Measurements from ENCODE around the gene CADM1.

Gene CADM1

DNA sequence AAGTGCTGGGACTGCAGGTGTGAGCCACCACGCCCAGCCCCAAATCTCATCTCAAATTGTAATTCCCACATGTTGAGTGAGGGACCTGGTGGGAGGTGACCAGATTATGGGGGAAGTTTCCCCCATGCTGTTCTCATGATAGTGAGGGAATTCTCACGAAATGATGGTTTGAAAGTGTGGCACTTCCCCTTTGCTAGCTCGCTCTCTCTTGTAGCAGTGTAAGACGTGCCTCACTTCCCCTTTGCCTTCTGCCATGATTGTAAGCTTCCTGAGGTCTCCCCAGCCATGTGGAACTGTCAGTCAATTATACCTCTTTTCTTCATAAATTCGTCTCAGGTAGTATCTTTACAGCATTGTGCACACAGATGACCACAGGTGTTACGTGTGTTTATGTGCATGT lies 357.8 kb downstream of the CADM1 start:
- DNase-seq (ENCODE audit: low spot score) = no peak
- Histone ChIP-seq H2BK12ac (ENCODE audit: low read length) (no peak overlapping the region), H3K27me3 (ENCODE audit: control insufficient read depth in 3 of 3, insufficient read depth in 3 of 3, low read depth in 1 of 3, low read length in 3 of 3) (peaks cover 0 to 29% (median 0%) of the 10 kb centered on the region in 3 experiments), H2BK120ac (ENCODE audit: low read depth, low read length) (no peak overlapping the region), H4K8ac (ENCODE audit: low read depth, low read length) (no peak overlapping the region), H3K14ac (ENCODE audit: low read length) (no peak overlapping the region), H3K9ac (ENCODE audit: low read depth, low read length, poor library complexity) (no peak overlapping the region), H2AFZ (ENCODE audit: low read length) (no peak overlapping the region), H2AK5ac (ENCODE audit: low read depth, low read length) (no peak overlapping the region), H3K4me3 (ENCODE audit: low read length in 2 of 2) (no peak overlapping the region), H3K9me3 (replicated peaks in 1 of 2; ENCODE audit: control insufficient read depth in 2 of 2, insufficient read depth in 1 of 2, low read depth in 1 of 2, low read length in 2 of 2) (peaks cover 0 to 2% of the 10 kb centered on the region in 2 donors), H3K4me1 (ENCODE audit: control insufficient read depth in 2 of 2, insufficient read depth in 1 of 2, low read depth in 1 of 2, low read length in 2 of 2) (no peaks in the 10 kb centered on the region), H2BK15ac (ENCODE audit: low read length) (no peak overlapping the region), H3K79me1 (ENCODE audit: low read depth, low read length) (peaks cover 4% of the 10 kb centered on the region), H3K4me2 (ENCODE audit: insufficient read depth, low read length, poor library complexity, severe bottlenecking) (no peak overlapping the region), H2BK5ac (ENCODE audit: low read length) (no peak overlapping the region), H3K18ac (ENCODE audit: low read length) (no peak overlapping the region), H3K23ac (ENCODE audit: low read depth, low read length, poor library complexity) (no peak overlapping the region), H3K36me3 (replicated peaks in 1 of 2; ENCODE audit: control insufficient read depth in 2 of 2, insufficient read depth in 2 of 2, low read length in 2 of 2) (no peaks in the 10 kb centered on the region), H3K27ac (replicated peaks; ENCODE audit: low read length) (no peak overlapping the region), H3K4ac (ENCODE audit: low read length) (no peak overlapping the region), H4K91ac (ENCODE audit: low read depth, low read length, poor library complexity) (no peak overlapping the region)
- WGBS, 2 donors (ENCODE audit: extremely low coverage in 2 of 2, insufficient read length in 2 of 2, insufficient replicate concordance in 1 of 2) = no CpG with 5 or more reads among the region's 6 CpGs

GRCh38 chr11:115145324-115145723 lies 358.9 kb downstream of the CADM1 start:
- peak overlapping the region; percentile 63 for H2BK12ac ChIP-seq (ENCODE audit: low read length)
- no peak overlapping the region for H3K14ac ChIP-seq (ENCODE audit: low read length)
- H2BK15ac ChIP-seq (ENCODE audit: low read length) = no peak overlapping the region
- H2AFZ ChIP-seq (ENCODE audit: low read length) = no peak overlapping the region
- H3K4me2 ChIP-seq (ENCODE audit: insufficient read depth, low read length, poor library complexity, severe bottlenecking) = no peak overlapping the region
- peak overlapping the region; percentile 26 for H4K8ac ChIP-seq (ENCODE audit: low read depth, low read length)
- H3K9ac ChIP-seq (ENCODE audit: low read depth, low read length, poor library complexity) = no peak overlapping the region
- DNase-seq (ENCODE audit: low spot score) = no peak
- peak overlapping the region in 1 of 2 donors; percentile 37 for H3K4me3 ChIP-seq (ENCODE audit: low read length in 2 of 2)
- no peak overlapping the region for H3K4ac ChIP-seq (ENCODE audit: low read length)
- H2AK5ac ChIP-seq (ENCODE audit: low read depth, low read length) = peak overlapping the region; percentile 29
- H3K27me3 ChIP-seq (ENCODE audit: control insufficient read depth in 3 of 3, insufficient read depth in 3 of 3, low read depth in 1 of 3, low read length in 3 of 3) = peaks cover 0 to 40% (median 0%) of the 10 kb centered on the region in 3 experiments
- H3K18ac ChIP-seq (ENCODE audit: low read length) = peak overlapping the region; percentile 36
- no peak overlapping the region for H4K91ac ChIP-seq (ENCODE audit: low read depth, low read length, poor library complexity)
- H3K36me3 ChIP-seq (replicated peaks in 1 of 2; ENCODE audit: control insufficient read depth in 2 of 2, insufficient read depth in 2 of 2, low read length in 2 of 2) = no peaks in the 10 kb centered on the region
- no peak overlapping the region for H3K27ac ChIP-seq (replicated peaks; ENCODE audit: low read length)
- no peak overlapping the region for H3K23ac ChIP-seq (ENCODE audit: low read depth, low read length, poor library complexity)
- no peaks in the 10 kb centered on the region for H3K4me1 ChIP-seq (ENCODE audit: control insufficient read depth in 2 of 2, insufficient read depth in 1 of 2, low read depth in 1 of 2, low read length in 2 of 2)
- peaks cover 0 to 2% of the 10 kb centered on the region in 2 donors for H3K9me3 ChIP-seq (replicated peaks in 1 of 2; ENCODE audit: control insufficient read depth in 2 of 2, insufficient read depth in 1 of 2, low read depth in 1 of 2, low read length in 2 of 2)
- no peak overlapping the region for H2BK120ac ChIP-seq (ENCODE audit: low read depth, low read length)
- peaks cover 4% of the 10 kb centered on the region for H3K79me1 ChIP-seq (ENCODE audit: low read depth, low read length)
- no CpG with 5 or more reads among the region's 8 CpGs for WGBS, 2 donors (ENCODE audit: extremely low coverage in 2 of 2, insufficient read length in 2 of 2, insufficient replicate concordance in 1 of 2)
- no peak overlapping the region for H2BK5ac ChIP-seq (ENCODE audit: low read length)

DNA sequence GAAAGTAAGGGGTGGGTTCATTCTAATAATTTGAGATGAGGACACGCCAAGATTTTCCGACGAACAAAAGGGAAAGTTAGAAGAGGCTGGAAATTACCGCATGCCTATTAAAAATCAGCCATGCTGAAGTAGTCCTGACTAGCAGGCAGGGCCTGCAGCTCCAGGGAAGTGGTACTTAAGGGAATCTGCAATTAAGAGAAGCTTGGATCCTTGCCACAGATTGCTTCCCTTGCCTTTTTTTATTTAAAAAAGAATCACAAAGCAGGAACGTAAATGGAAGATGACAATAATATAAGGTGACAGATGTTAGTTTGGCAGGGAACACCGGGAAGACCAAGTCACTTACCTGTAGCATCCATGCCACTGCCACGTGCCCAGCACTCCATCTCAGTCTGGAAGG lies 359.3 kb downstream of the CADM1 start:
- no peak overlapping the region for H4K8ac ChIP-seq (ENCODE audit: low read depth, low read length)
- H2AFZ ChIP-seq (ENCODE audit: low read length) = no peak overlapping the region
- no peak overlapping the region for H2AK5ac ChIP-seq (ENCODE audit: low read depth, low read length)
- no peak for DNase-seq (ENCODE audit: low spot score)
- peaks cover 0 to 2% of the 10 kb centered on the region in 2 donors for H3K9me3 ChIP-seq (replicated peaks in 1 of 2; ENCODE audit: control insufficient read depth in 2 of 2, insufficient read depth in 1 of 2, low read depth in 1 of 2, low read length in 2 of 2)
- no peak overlapping the region for H2BK5ac ChIP-seq (ENCODE audit: low read length)
- no peak overlapping the region for H3K27ac ChIP-seq (replicated peaks; ENCODE audit: low read length)
- no CpG with 5 or more reads among the region's 7 CpGs for WGBS, 2 donors (ENCODE audit: extremely low coverage in 2 of 2, insufficient read length in 2 of 2, insufficient replicate concordance in 1 of 2)
- no peak overlapping the region for H2BK120ac ChIP-seq (ENCODE audit: low read depth, low read length)
- H3K9ac ChIP-seq (ENCODE audit: low read depth, low read length, poor library complexity) = no peak overlapping the region
- H3K79me1 ChIP-seq (ENCODE audit: low read depth, low read length) = peaks cover 4% of the 10 kb centered on the region
- no peak overlapping the region for H3K14ac ChIP-seq (ENCODE audit: low read length)
- no peak overlapping the region for H3K4ac ChIP-seq (ENCODE audit: low read length)
- no peaks in the 10 kb centered on the region for H3K36me3 ChIP-seq (replicated peaks in 1 of 2; ENCODE audit: control insufficient read depth in 2 of 2, insufficient read depth in 2 of 2, low read length in 2 of 2)
- no peak overlapping the region for H2BK12ac ChIP-seq (ENCODE audit: low read length)
- H3K18ac ChIP-seq (ENCODE audit: low read length) = no peak overlapping the region
- peak overlapping the region in 1 of 2 donors; percentile 37 for H3K4me3 ChIP-seq (ENCODE audit: low read length in 2 of 2)
- no peak overlapping the region for H3K4me2 ChIP-seq (ENCODE audit: insufficient read depth, low read length, poor library complexity, severe bottlenecking)
- H3K4me1 ChIP-seq (ENCODE audit: control insufficient read depth in 2 of 2, insufficient read depth in 1 of 2, low read depth in 1 of 2, low read length in 2 of 2) = peaks cover 0 to 2% of the 10 kb centered on the region in 2 donors
- H3K23ac ChIP-seq (ENCODE audit: low read depth, low read length, poor library complexity) = no peak overlapping the region
- no peak overlapping the region for H4K91ac ChIP-seq (ENCODE audit: low read depth, low read length, poor library complexity)
- H3K27me3 ChIP-seq (ENCODE audit: control insufficient read depth in 3 of 3, insufficient read depth in 3 of 3, low read depth in 1 of 3, low read length in 3 of 3) = peaks cover 0 to 44% (median 0%) of the 10 kb centered on the region in 3 experiments
- H2BK15ac ChIP-seq (ENCODE audit: low read length) = no peak overlapping the region

DNA sequence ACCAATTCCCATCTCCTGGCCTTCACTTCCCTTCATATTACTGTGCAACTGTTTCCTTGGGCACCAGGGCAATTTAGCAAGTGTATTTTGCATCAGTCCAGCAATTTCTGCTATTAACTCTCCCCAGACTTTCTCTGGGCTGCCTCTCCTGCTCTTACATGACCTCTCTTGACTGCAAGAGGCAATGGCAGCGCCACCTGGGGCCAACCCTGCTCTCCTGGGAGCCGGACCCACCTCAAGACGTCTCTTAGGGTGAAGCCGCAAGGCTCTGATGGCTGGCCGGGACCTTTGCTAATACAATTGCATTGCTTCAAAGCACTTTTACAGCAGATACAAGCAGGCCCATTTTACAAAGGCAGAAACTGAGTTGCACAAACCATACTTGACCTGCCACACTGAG lies 360.2 kb downstream of the CADM1 start:
- Histone ChIP-seq H2AK5ac (ENCODE audit: low read depth, low read length) (no peak overlapping the region), H4K91ac (ENCODE audit: low read depth, low read length, poor library complexity) (no peak overlapping the region), H3K18ac (ENCODE audit: low read length) (no peak overlapping the region), H3K27me3 (ENCODE audit: control insufficient read depth in 3 of 3, insufficient read depth in 3 of 3, low read depth in 1 of 3, low read length in 3 of 3) (peaks cover 0 to 51% (median 0%) of the 10 kb centered on the region in 3 experiments), H2BK15ac (ENCODE audit: low read length) (no peak overlapping the region), H3K23ac (ENCODE audit: low read depth, low read length, poor library complexity) (no peak overlapping the region), H3K14ac (ENCODE audit: low read length) (peak overlapping the region; percentile 32), H3K4ac (ENCODE audit: low read length) (no peak overlapping the region), H2AFZ (ENCODE audit: low read length) (no peak overlapping the region), H2BK120ac (ENCODE audit: low read depth, low read length) (no peak overlapping the region), H3K9ac (ENCODE audit: low read depth, low read length, poor library complexity) (no peak overlapping the region), H3K4me1 (ENCODE audit: control insufficient read depth in 2 of 2, insufficient read depth in 1 of 2, low read depth in 1 of 2, low read length in 2 of 2) (peaks cover 0 to 3% of the 10 kb centered on the region in 2 donors), H3K27ac (replicated peaks; ENCODE audit: low read length) (no peak overlapping the region), H3K4me3 (ENCODE audit: low read length in 2 of 2) (no peak overlapping the region), H3K9me3 (replicated peaks in 1 of 2; ENCODE audit: control insufficient read depth in 2 of 2, insufficient read depth in 1 of 2, low read depth in 1 of 2, low read length in 2 of 2) (peaks cover 0 to 2% of the 10 kb centered on the region in 2 donors), H3K79me1 (ENCODE audit: low read depth, low read length) (peaks cover 4% of the 10 kb centered on the region), H3K36me3 (replicated peaks in 1 of 2; ENCODE audit: control insufficient read depth in 2 of 2, insufficient read depth in 2 of 2, low read length in 2 of 2) (no peaks in the 10 kb centered on the region), H3K4me2 (ENCODE audit: insufficient read depth, low read length, poor library complexity, severe bottlenecking) (no peak overlapping the region), H2BK5ac (ENCODE audit: low read length) (no peak overlapping the region), H4K8ac (ENCODE audit: low read depth, low read length) (no peak overlapping the region), H2BK12ac (ENCODE audit: low read length) (no peak overlapping the region)
- no CpG with 5 or more reads among the region's 5 CpGs for WGBS, 2 donors (ENCODE audit: extremely low coverage in 2 of 2, insufficient read length in 2 of 2, insufficient replicate concordance in 1 of 2)
- DNase-seq (ENCODE audit: low spot score) = no peak

Measured in neuronal stem cell (in vitro differentiated cells).